GM12878 (cell line): ENCODE measurements around the gene GNAQ. TPM values are rescaled to one million over a fixed set of nuclear protein-coding genes. Genes with fewer than 3 reads are reported as not detected.

Experiments used
- ATAC-seq: fragments of 200-7000 bp; cut with Tn5 transposase; 3 replicates; pipeline ENCODE4 v1.9.1; 2020; ENCODE audit warnings: mild to moderate bottlenecking, moderate library complexity
- BruUV-seq: library from RNA; stranded (reverse); fragments of 400-500 nt; replicated peaks from 2 replicates; lab custom pipeline; 2021; lab: Mats Ljungman, UMichigan
- CTCF ChIA-PET: fragments of 300-600 bp; sonication (Branson Sonifier 250); formaldehyde crosslinking; extraction: SDS; loops from one replicate; lab custom pipeline; 2021; ENCODE audit warnings: inconsistent platforms; lab: Yijun Ruan, JAX
- POLR2A ChIA-PET: fragments of 350-600 bp; formaldehyde crosslinking; extraction: SDS; loops from one replicate; lab custom pipeline; 2021; ENCODE audit warnings: inconsistent platforms; lab: Charles Lee
- RAD21 ChIA-PET: fragments of 300-600 bp; sonication (Branson Sonifier 250); formaldehyde crosslinking; loops from one replicate; lab custom pipeline; 2023; ENCODE audit warnings: antibody characterized with exemption; ENCODE audit not compliant: unreplicated experiment; lab: Charles Lee
- SMC1A ChIA-PET: fragments of 300-600 bp; sonication (Branson Sonifier 250); formaldehyde crosslinking; loops from one replicate; lab custom pipeline; 2023; ENCODE audit not compliant: unreplicated experiment, uncharacterized antibody; lab: Charles Lee
- DNase-seq: peaks from one replicate; pipeline ENCODE4 v3.0.0-alpha.2; 2011; ENCODE audit warnings: low read depth, low spot score
- FAIRE-seq: peaks from 3 replicates; lab custom pipeline; 2011; peaks lifted over from hg19 to GRCh38; lab: Jason Lieb, UNC
- H2AFZ ChIP-seq: 2 replicates; pipeline ENCODE4 v1.6.0; 2011; ENCODE audit warnings: low read depth, low read length, control low read depth; ENCODE audit not compliant: control insufficient read depth
- H3K27ac ChIP-seq: 2 replicates; pipeline ENCODE4 v1.5.1; 2011; ENCODE audit warnings: control low read depth; ENCODE audit not compliant: control insufficient read depth, insufficient read depth
- H3K27me3 ChIP-seq, 2 experiments: replicated peaks in 1 of 2; 2 replicates each; pipeline versions ENCODE4 v1.6.0 to v1.6.1; 2011; ENCODE audit warnings: low read length in 1 of 2; ENCODE audit not compliant: control insufficient read depth in 2 of 2, insufficient read depth in 2 of 2
- H3K36me3 ChIP-seq, 2 experiments: 2 replicates each; pipeline ENCODE4 v1.5.1; 2011; ENCODE audit warnings: low read length in 1 of 2; ENCODE audit not compliant: control insufficient read depth in 2 of 2, insufficient read depth in 2 of 2
- H3K4me1 ChIP-seq: 2 replicates; pipeline ENCODE4 v1.6.1; 2011; ENCODE audit warnings: mild to moderate bottlenecking, low read length, moderate library complexity, mixed read lengths; ENCODE audit not compliant: control insufficient read depth, insufficient read depth
- H3K4me2 ChIP-seq: 2 replicates; pipeline ENCODE4 v1.6.0; 2011; ENCODE audit warnings: control low read depth; ENCODE audit not compliant: control insufficient read depth, insufficient read depth
- H3K4me3 ChIP-seq: fragments of 200-600 bp; sonication (generic); 2 replicates; pipeline ENCODE4 v1.5.1; 2016
- H3K79me2 ChIP-seq: 2 replicates; pipeline ENCODE4 v1.6.0; 2011; ENCODE audit warnings: low read length; ENCODE audit not compliant: control insufficient read depth, insufficient read depth
- H3K9ac ChIP-seq: 2 replicates; pipeline ENCODE4 v1.8.0; 2011; ENCODE audit warnings: low read length, control low read depth, mixed read lengths; ENCODE audit not compliant: control insufficient read depth, insufficient read depth
- H3K9me3 ChIP-seq: replicated peaks from 3 replicates; pipeline ENCODE4 v1.5.1; 2011; ENCODE audit warnings: mild to moderate bottlenecking, low read length; ENCODE audit not compliant: control insufficient read depth, insufficient read depth
- H4K20me1 ChIP-seq: 2 replicates; pipeline ENCODE4 v1.6.0; 2011; ENCODE audit not compliant: control insufficient read depth, insufficient read depth
- BRCA1 ChIP-seq: IDR thresholded peaks from 2 replicates; pipeline ENCODE4 v1.6.1; 2011; ENCODE audit warnings: low read depth, low read length, improper control_type of control experiment
- GABPA ChIP-seq: IDR thresholded peaks from 2 replicates; pipeline ENCODE4 v1.6.1; 2014; ENCODE audit warnings: antibody characterized with exemption, low read depth, mild to moderate bottlenecking, inconsistent platforms
- HCFC1 ChIP-seq: fragments of 150-350 bp; IDR thresholded peaks from 2 replicates; pipeline ENCODE4 v1.6.1; 2014; ENCODE audit warnings: low read length
- MYC ChIP-seq: IDR thresholded peaks from 2 replicates; pipeline ENCODE4 v1.6.1; 2011; ENCODE audit warnings: mild to moderate bottlenecking, low read length, moderate library complexity, inconsistent platforms; ENCODE audit not compliant: insufficient read depth, insufficient replicate concordance, insufficient read length, severe bottlenecking
- NR2C2 ChIP-seq: IDR thresholded peaks from 2 replicates; pipeline ENCODE4 v1.6.1; 2011; ENCODE audit warnings: borderline replicate concordance, low read depth; ENCODE audit not compliant: control insufficient read depth, insufficient read length
- PAX5 ChIP-seq: IDR thresholded peaks from 2 replicates; pipeline ENCODE4 v1.6.1; 2011; ENCODE audit warnings: low read depth, low read length, borderline replicate concordance
- RAD51 ChIP-seq: fragments of 450-650 bp; IDR thresholded peaks from 2 replicates; pipeline ENCODE4 v1.6.1; 2016; ENCODE audit warnings: moderate library complexity, mild to moderate bottlenecking, inconsistent platforms
- RB1 ChIP-seq: fragments of 450-650 bp; formaldehyde crosslinking; IDR thresholded peaks from 2 replicates; pipeline ENCODE4 v1.6.1; 2017; ENCODE audit warnings: mild to moderate bottlenecking, borderline replicate concordance
- RCOR1 ChIP-seq: conservative IDR thresholded peaks from 2 replicates; pipeline ENCODE4 v1.6.1; 2012; ENCODE audit warnings: low read depth, low read length, improper control_type of control experiment
- RELA ChIP-seq: fragments of 450-650 bp; IDR thresholded peaks from 2 replicates; pipeline ENCODE4 v1.8.0; 2014; ENCODE audit warnings: borderline replicate concordance; ENCODE audit not compliant: partially characterized antibody
- RUNX3 ChIP-seq: IDR thresholded peaks from 2 replicates; pipeline ENCODE4 v1.6.1; 2012; ENCODE audit warnings: low read length, inconsistent platforms
- SMAD1 ChIP-seq: fragments of 450-650 bp; IDR thresholded peaks from 2 replicates; pipeline ENCODE4 v1.6.1; 2018; ENCODE audit warnings: mild to moderate bottlenecking, low read depth; ENCODE audit not compliant: partially characterized antibody
- SMARCA5 ChIP-seq: fragments of 450-650 bp; IDR thresholded peaks from 2 replicates; pipeline ENCODE4 v1.6.1; 2017; ENCODE audit warnings: mild to moderate bottlenecking
- YY1 ChIP-seq: IDR thresholded peaks from 2 replicates; pipeline ENCODE4 v1.6.1; 2011; ENCODE audit warnings: low read depth, mild to moderate bottlenecking, low read length
- WGBS: methylation state at CpG from one replicate; pipeline ENCODE4 v1.1.6; 2016; ENCODE audit warnings: low lambda C conversion rate; ENCODE audit not compliant: insufficient replicate concordance, insufficient coverage; ENCODE audit errors: missing lambda C conversion rate; 5-methylcytosine and 5-hydroxymethylcytosine counted together
- in situ Hi-C: fragments of 300-500 bp; cut with MboI; formaldehyde crosslinking; loops from 9 replicates; pipeline ENCODE4 v1.14.3; 2018; ENCODE audit warnings: mixed read lengths
- intact Hi-C: fragments of 100-400 bp; cut with micrococcal nuclease; formaldehyde crosslinking; loops from one replicate; pipeline ENCODE4 v1.14.2; 2022; ENCODE audit not compliant: unreplicated experiment
- polyA plus RNA-seq, 11 experiments: library from polyadenylated mRNA; depleted of rRNA in 4 of 11; unstranded in 6 of 11; stranded (reverse) in 5 of 11; fragments of >200 nt; fragmentation: Nextera tagmentation in 4 of 11; fragmentation: Illumina TruSeq in 1 of 11; extraction: Ambion mirVana in 4 of 11; extraction: Trizol in 1 of 11; gene quantifications; 1 replicate in 1 of 11; 2 replicates in 10 of 11; pipeline versions ENCODE4 v1.2.1 to v1.2.3, GENCODE V29; 2011 to 2016; ENCODE audit warnings: inconsistent platforms in 2 of 11, missing spikeins in 2 of 11, low read depth in 1 of 11
- total RNA-seq, 4 experiments: library from RNA; depleted of rRNA in 3 of 4; stranded (reverse); fragments of >200 nt in 3 of 4; fragmentation: Illumina TruSeq in 1 of 4; extraction: Trizol in 1 of 4; gene quantifications; 2 replicates each; pipeline versions ENCODE4 v1.2.1 to v1.2.3, GENCODE V29; 2013 to 2021

Gene GNAQ
- total and polyA plus RNA-seq, 10 of the 15 experiments (the other 5 are each of a cell fraction or from before 2014, with no cell fraction given), result 0.15 to 47.2 (median 0.49) TPM

GRCh38 chr9:78021697-78022096 is 9.9 kb downstream of the GNAQ start:
- CTCF ChIA-PET, result interaction anchor here (1.6 kb wide), 1 partner anchor 13 kb away, joined by 5 read pairs; no protein-coding TSS in a partner anchor
- BruUV-seq, result no TSS peak
- Histone ChIP-seq H3K27ac (no peak overlapping the region), H3K4me3 (no peak overlapping the region), H3K27me3 (no peaks in the 10 kb centered on the region), H3K4me1 (no peaks in the 10 kb centered on the region), H3K4me2 (no peak overlapping the region), H3K9ac (no peak overlapping the region), H3K79me2 (no peaks in the 10 kb centered on the region), H4K20me1 (no peaks in the 10 kb centered on the region), H2AFZ (no peak overlapping the region), H3K9me3 (no peaks in the 10 kb centered on the region), H3K36me3 (no peaks in the 10 kb centered on the region)
- DNase-seq (no peak), ATAC-seq (peak; percentile 12), FAIRE-seq (no peak)
- in situ Hi-C loops, result no loop called here
- RAD21 ChIA-PET, result interaction anchor here (0.6 to 1.6 kb wide), 5 partner anchors 8 to 104 kb away, joined by 3 read pairs; no protein-coding TSS in a partner anchor
- intact Hi-C loops, result no loop called here
- POLR2A ChIA-PET, result interaction anchor here (0.9 to 1.2 kb wide), 3 partner anchors 24 to 45 kb away, joined by 3 to 8 read pairs (median 4); no protein-coding TSS in a partner anchor
- TF ChIP-seq GABPA (no peak), RAD51 (no peak)
- WGBS, result 52% methylated on average over 8 of the region's 8 CpGs
- SMC1A ChIA-PET, result interaction anchor here (0.8 to 4.5 kb wide), 7 partner anchors 12 to 45 kb away, joined by 4 to 26 read pairs (median 6); no protein-coding TSS in a partner anchor

GRCh38 chr9:78017190-78017693 is 14.4 kb downstream of the GNAQ start:
- peak; percentile 22; the same call in 1 of the 3 replicates for ATAC-seq
- ChIA-PET POLR2A (interaction anchor here (1.4 kb wide), 1 partner anchor 13 kb away, joined by 4 read pairs; no protein-coding TSS in a partner anchor), CTCF (interaction anchor here (0.9 to 1.3 kb wide), 3 partner anchors 18 to 120 kb away, joined by 4 read pairs; no protein-coding TSS in a partner anchor), RAD21 (interaction anchor here (1.1 to 2.1 kb wide), 3 partner anchors 8 to 40 kb away, joined by 3 to 6 read pairs (median 3); no protein-coding TSS in a partner anchor), SMC1A (interaction anchor here (0.6 to 2.3 kb wide), 4 partner anchors 9 to 352 kb away, joined by 3 to 7 read pairs (median 3); no protein-coding TSS in a partner anchor)
- H2AFZ ChIP-seq, result no peak overlapping the region
- no peaks in the 10 kb centered on the region for H3K79me2 ChIP-seq
- in situ Hi-C loops, result no loop called here
- FAIRE-seq, result no peak
- H3K4me1 ChIP-seq, result no peaks in the 10 kb centered on the region
- BruUV-seq, result no TSS peak
- no peak for DNase-seq
- no peak for TF ChIP-seq RB1
- TF ChIP-seq RCOR1, result no peak
- no peak for TF ChIP-seq BRCA1
- no peak for TF ChIP-seq RAD51
- no peak for TF ChIP-seq SMARCA5
- no peak for TF ChIP-seq PAX5
- no peak for TF ChIP-seq SMAD1
- no peak for TF ChIP-seq HCFC1
- no peak for TF ChIP-seq NR2C2
- no peak for TF ChIP-seq MYC
- TF ChIP-seq RUNX3, result no peak
- TF ChIP-seq RELA, result no peak
- TF ChIP-seq YY1, result no peak
- no peaks in the 10 kb centered on the region for H3K27me3 ChIP-seq
- H3K4me3 ChIP-seq, result no peak overlapping the region
- intact Hi-C loops, result no loop called here
- no peak overlapping the region for H3K4me2 ChIP-seq
- no peaks in the 10 kb centered on the region for H3K9me3 ChIP-seq
- no peaks in the 10 kb centered on the region for H3K36me3 ChIP-seq
- WGBS, result 0% methylated on average over 3 of the region's 3 CpGs
- no peaks in the 10 kb centered on the region for H4K20me1 ChIP-seq
- H3K9ac ChIP-seq, result no peak overlapping the region
- H3K27ac ChIP-seq, result no peak overlapping the region
